ENCODE results near the gene YJU2. TPM values are rescaled to one million over a fixed set of nuclear protein-coding genes. Genes with fewer than 3 reads are reported as not detected.

YJU2 gene
- polyA plus RNA-seq, 1 of the 3 experiments (the other 2 are of a cell fraction) = 29.0 TPM

- CTCF ChIA-PET = interaction anchor here (0.5 to 2.5 kb wide), 29 partner anchors 9 to 342 kb away, joined by 3 to 12 read pairs (median 4); partner anchors contain the start of genes MPND and YJU2
- Histone ChIP-seq H4K20me1 (ENCODE audit: insufficient read depth) (no peaks in the 10 kb centered on the region), H3K79me2 (ENCODE audit: insufficient read depth) (no peaks in the 10 kb centered on the region), H3K4me2 (peak overlapping the region; percentile 28; the same call in 1 of the 2 replicates), H3F3A (replicated peaks; ENCODE audit: insufficient read depth) (no peaks in the 10 kb centered on the region), H3K27me3 (ENCODE audit: insufficient read depth) (no peaks in the 10 kb centered on the region; the same call in 1 of the 2 replicates), H3K9me3 (no peaks in the 10 kb centered on the region), H3K9ac (no peak overlapping the region), H3K4me1 (ENCODE audit: control insufficient read depth in 1 of 2, insufficient read depth in 2 of 2, low read depth in 1 of 2, low read length in 1 of 2) (peaks cover 0 to 3% of the 10 kb centered on the region in 2 experiments; a peak in 2 of 4 replicates), H3K4me3 (ENCODE audit: low read depth in 2 of 2, low read length in 1 of 2) (peak overlapping the region in 1 of 2 experiments; percentile 13; a peak in 1 of 4 replicates), H3K36me3 (replicated peaks in 1 of 2; ENCODE audit: control insufficient read depth in 1 of 2, insufficient read depth in 2 of 2, low read length in 1 of 2) (no peaks in the 10 kb centered on the region), H2AFZ (ENCODE audit: low read depth) (no peak overlapping the region), H3K9me2 (no peaks in the 10 kb centered on the region), H3K27ac (ENCODE audit: low read depth in 2 of 2, low read length in 1 of 2) (no peak overlapping the region)
- POLR2A ChIA-PET = interaction anchor here (1.4 kb wide), 1 partner anchor 13 kb away, joined by 4 read pairs; the partner anchor contains the start of gene YJU2
- DNase-seq = peak; percentile 84
- WGBS (ENCODE audit: low lambda C conversion rate) = 23% methylated on average over 9 of the region's 11 CpGs
- no peak for TF ChIP-seq FOXJ3 (CRISPR knock-in tag; IDR thresholded peaks at IDR 0.05)
- TF ChIP-seq RAD21 (IDR thresholded peaks at IDR 0.05; ENCODE audit: low read length) = 0 out of 2 replicates have a peak, but pooled peaks have one; percentile 28
- no peak; the same call in 1 of the 2 replicates for TF ChIP-seq SMC3 (IDR thresholded peaks at IDR 0.05; ENCODE audit: low read depth, low read length)
- no peak for TF ChIP-seq FOXM1 (IDR thresholded peaks at IDR 0.05; ENCODE audit: low read depth)
- 0 out of 2 replicates have a peak, but pooled peaks have one; percentile 3 for TF ChIP-seq REST (IDR thresholded peaks at IDR 0.05; ENCODE audit: low read depth, low read length)
- peak; percentile 79 for TF ChIP-seq CTCF (IDR thresholded peaks at IDR 0.05)
- TF ChIP-seq IRF3 (IDR thresholded peaks at IDR 0.05; ENCODE audit: low read depth, low read length) = no peak
- no peak for TF ChIP-seq JUND (IDR thresholded peaks at IDR 0.05)
Measured at GRCh38 chr19:4233282-4233853, 13.5 kb upstream of the YJU2 start.

All from SK-N-SH (cell line).